T-helper 2 cell (primary cell): ENCODE data around the gene COPZ2.
"Not testable (repeated sequence)": the region's sequence is repeated elsewhere in the genome, so short reads cannot be mapped to it uniquely, and the experiment has no call there.

Source experiments
- DNase-seq, 5 experiments: peaks; one replicate each; pipeline versions ENCODE4 v3.0.0 to v3.0.0-alpha.2; 2012 to 2022

Gene COPZ2

GRCh38 chr17:48055531-48056245, 18.1 kb upstream of the COPZ2 start:
- DNase-seq, result peak in 1 of 5 experiments; percentile 13

GRCh38 chr17:48054238-48055185, 16.9 kb upstream of the COPZ2 start:
- no peak for DNase-seq

- DNase-seq, result no peak
Observed at GRCh38 chr17:48053758-48054237, 16.2 kb upstream of the COPZ2 start.

- DNase-seq, result no peak
Observed at GRCh38 chr17:48052956-48053757, 15.6 kb upstream of the COPZ2 start.

- peak in 1 of 5 experiments; percentile 13 for DNase-seq
Observed at GRCh38 chr17:48051706-48052486, 14.3 kb upstream of the COPZ2 start.

- DNase-seq, result no peak
Observed at GRCh38 chr17:48051283-48051682, 13.7 kb upstream of the COPZ2 start.

- DNase-seq, result peak in 1 of 5 experiments; percentile 79
Observed at GRCh38 chr17:48048384-48049126, 11.0 kb upstream of the COPZ2 start.

- peak; percentile 94 to 100 (median 97) for DNase-seq
Observed at GRCh38 chr17:48047741-48048383, 10.3 kb upstream of the COPZ2 start, which contains the start of gene NFE2L1. Gene NFE2L1, plus strand, starts transcription at chr17:48048359. Its CDS starts 2,760 bp downstream, at chr17:48051119.

GRCh38 chr17:48047113-48047740, 9.6 kb upstream of the COPZ2 start:
- DNase-seq, result no peak

- DNase-seq, result no peak
Observed at GRCh38 chr17:48046296-48046695, 8.7 kb upstream of the COPZ2 start.

GRCh38 chr17:48045316-48046001, 7.9 kb upstream of the COPZ2 start:
- DNase-seq, result no peak

GRCh38 chr17:48044851-48045250, 7.3 kb upstream of the COPZ2 start:
- no peak for DNase-seq

GRCh38 chr17:48043176-48043575, 5.6 kb upstream of the COPZ2 start:
- DNase-seq, result no peak

GRCh38 chr17:48038687-48039086, 1.1 kb upstream of the COPZ2 start:
- no peak for DNase-seq

- no peak for DNase-seq
Observed at GRCh38 chr17:48037838-48038323, 284 bp upstream of the COPZ2 start.

GRCh38 chr17:48036693-48037035, 933 bp downstream of the COPZ2 start:
- DNase-seq, result no peak

- not testable (repeated sequence) for DNase-seq
Observed at GRCh38 chr17:48034734-48035133, 2.9 kb downstream of the COPZ2 start.

- no peak for DNase-seq
Observed at GRCh38 chr17:48031966-48032365, 5.6 kb downstream of the COPZ2 start.

GRCh38 chr17:48030531-48030930, 7.1 kb downstream of the COPZ2 start:
- DNase-seq, result no peak
